Mammary epithelial cell (primary cell): ENCODE measurements around the gene TAF15.

Experiments
- EZH2 ChIP-seq: IDR thresholded peaks from 2 replicates; pipeline ENCODE4 v1.6.1; 2012; ENCODE audit warnings: low read length, inconsistent platforms, borderline replicate concordance
- TF ChIP-seq, protein P1 (sequence below), 2 donors: IDR thresholded peaks in 1 of 2; conservative IDR thresholded peaks in 1 of 2; 2 replicates each; pipeline ENCODE4 v1.5.1; 2011 to 2012; ENCODE audit warnings: inconsistent platforms in 2 of 2, low read length in 2 of 2, mild to moderate bottlenecking in 2 of 2, control low read depth in 1 of 2, low read depth in 1 of 2; ENCODE audit not compliant: insufficient read depth in 1 of 2; ENCODE audit errors: extremely low read depth in 1 of 2

GRCh38 chr17:35841505-35841904 is 32.2 kb downstream of the TAF15 start:
- TF ChIP-seq, protein P1, sequence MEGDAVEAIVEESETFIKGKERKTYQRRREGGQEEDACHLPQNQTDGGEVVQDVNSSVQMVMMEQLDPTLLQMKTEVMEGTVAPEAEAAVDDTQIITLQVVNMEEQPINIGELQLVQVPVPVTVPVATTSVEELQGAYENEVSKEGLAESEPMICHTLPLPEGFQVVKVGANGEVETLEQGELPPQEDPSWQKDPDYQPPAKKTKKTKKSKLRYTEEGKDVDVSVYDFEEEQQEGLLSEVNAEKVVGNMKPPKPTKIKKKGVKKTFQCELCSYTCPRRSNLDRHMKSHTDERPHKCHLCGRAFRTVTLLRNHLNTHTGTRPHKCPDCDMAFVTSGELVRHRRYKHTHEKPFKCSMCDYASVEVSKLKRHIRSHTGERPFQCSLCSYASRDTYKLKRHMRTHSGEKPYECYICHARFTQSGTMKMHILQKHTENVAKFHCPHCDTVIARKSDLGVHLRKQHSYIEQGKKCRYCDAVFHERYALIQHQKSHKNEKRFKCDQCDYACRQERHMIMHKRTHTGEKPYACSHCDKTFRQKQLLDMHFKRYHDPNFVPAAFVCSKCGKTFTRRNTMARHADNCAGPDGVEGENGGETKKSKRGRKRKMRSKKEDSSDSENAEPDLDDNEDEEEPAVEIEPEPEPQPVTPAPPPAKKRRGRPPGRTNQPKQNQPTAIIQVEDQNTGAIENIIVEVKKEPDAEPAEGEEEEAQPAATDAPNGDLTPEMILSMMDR (conservative IDR thresholded peaks at IDR 0.05 in 1 of 2, IDR thresholded peaks at IDR 0.05 in 1 of 2; ENCODE audit: extremely low read depth in 1 of 2, insufficient read depth in 1 of 2, low read depth in 1 of 2, low read length in 2 of 2): no peak
- no peak for TF ChIP-seq EZH2
